Endothelial cell (in vitro differentiated cells): ENCODE data around the gene TOMM34. TPM values are rescaled to one million over a fixed set of nuclear protein-coding genes. Genes with fewer than 3 reads are reported as not detected.

Source experiments
- DNase-seq: peaks from one replicate; pipeline ENCODE4 v3.0.0; 2021; ENCODE audit warnings: low spot score
- H3K27ac Mint-ChIP-seq: one replicate; pipeline ENCODE4 v1.8.0; 2021; ENCODE audit warnings: mixed read lengths, inconsistent platforms; ENCODE audit not compliant: unreplicated experiment
- H3K27me3 Mint-ChIP-seq: one replicate; pipeline ENCODE4 v1.8.0; 2021; ENCODE audit warnings: mild to moderate bottlenecking, moderate library complexity, mixed read lengths, inconsistent platforms; ENCODE audit not compliant: unreplicated experiment
- H3K36me3 Mint-ChIP-seq: one replicate; pipeline ENCODE4 v1.8.0; 2021; ENCODE audit warnings: mild to moderate bottlenecking, low read depth, mixed read lengths, inconsistent platforms; ENCODE audit not compliant: unreplicated experiment
- H3K4me1 Mint-ChIP-seq: one replicate; pipeline ENCODE4 v1.8.0; 2021; ENCODE audit warnings: mild to moderate bottlenecking, mixed read lengths, inconsistent platforms; ENCODE audit not compliant: unreplicated experiment
- H3K4me3 Mint-ChIP-seq: one replicate; pipeline ENCODE4 v1.8.0; 2021; ENCODE audit warnings: mild to moderate bottlenecking, mixed read lengths, inconsistent platforms; ENCODE audit not compliant: unreplicated experiment
- H3K9me3 Mint-ChIP-seq: one replicate; pipeline ENCODE4 v1.8.0; 2021; ENCODE audit warnings: mixed read lengths, inconsistent platforms; ENCODE audit not compliant: unreplicated experiment
- total RNA-seq: library from RNA; stranded (reverse); fragmentation: NEBNext Ultra II Directional; extraction: Animal tissue kit (Norgen Biotek cat#: 25700); gene quantifications from one replicate; pipeline ENCODE4 v1.2.1, GENCODE V29; 2021; ENCODE audit not compliant: unreplicated experiment
- TF ChIP-seq, protein P1 (sequence below): fragments of 200-600 bp; sonication (generic); IDR thresholded peaks from one replicate; pipeline ENCODE4 v1.5.0; 2021; ENCODE audit warnings: antibody characterized with exemption; ENCODE audit not compliant: unreplicated experiment

TOMM34 gene
- total RNA-seq, 1 donor from 2014 or later = 46.2 TPM

DNA sequence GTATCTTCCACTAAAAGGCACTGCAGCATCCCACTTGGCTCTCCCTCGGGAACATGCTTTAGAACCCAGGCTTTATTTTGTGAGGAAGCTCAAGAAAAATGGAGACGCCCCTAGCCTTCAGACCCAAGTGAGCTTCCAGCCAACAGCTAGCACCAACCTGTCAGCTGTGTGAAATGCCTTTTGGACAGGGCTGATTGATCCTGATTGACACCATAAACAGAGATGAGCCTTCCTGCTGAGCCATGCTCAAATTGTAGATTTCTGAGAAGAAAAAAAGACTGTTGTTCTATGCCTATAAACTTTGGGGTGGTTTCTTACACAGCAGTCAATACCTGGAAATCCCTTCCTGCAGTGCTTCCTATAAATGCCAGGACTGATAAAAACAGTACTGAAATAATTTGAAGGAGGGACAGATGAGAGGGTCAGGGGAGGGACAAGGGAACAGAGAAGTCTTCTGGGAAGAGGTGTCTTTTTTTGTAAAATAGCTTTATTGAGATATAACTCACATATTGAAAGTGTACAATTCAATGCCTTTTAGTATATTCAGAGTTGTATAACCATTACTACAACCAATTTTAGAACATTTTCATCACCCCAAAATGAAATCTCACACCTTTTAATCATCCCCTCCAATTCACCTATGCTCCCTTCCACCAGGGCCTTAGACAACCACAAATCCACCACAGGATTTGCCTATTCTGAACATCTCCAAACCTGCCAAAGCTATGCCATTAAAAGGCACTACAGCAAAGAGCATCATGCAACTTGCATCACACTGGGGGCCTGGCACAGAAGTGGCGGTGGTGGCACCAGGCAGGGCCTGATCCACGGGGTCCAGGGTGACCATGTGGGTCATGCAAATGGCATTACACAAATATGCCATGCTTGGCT lies 3.4 kb upstream of the TOMM34 start:
- Mint-ChIP-seq H3K36me3 (peaks cover 6% of the 10 kb centered on the region), H3K27me3 (peaks cover 17% of the 10 kb centered on the region), H3K27ac (no peak overlapping the region), H3K4me3 (no peak overlapping the region), H3K9me3 (no peaks in the 10 kb centered on the region), H3K4me1 (peaks cover 53% of the 10 kb centered on the region)
- no peak for DNase-seq
- TF ChIP-seq, protein P1, sequence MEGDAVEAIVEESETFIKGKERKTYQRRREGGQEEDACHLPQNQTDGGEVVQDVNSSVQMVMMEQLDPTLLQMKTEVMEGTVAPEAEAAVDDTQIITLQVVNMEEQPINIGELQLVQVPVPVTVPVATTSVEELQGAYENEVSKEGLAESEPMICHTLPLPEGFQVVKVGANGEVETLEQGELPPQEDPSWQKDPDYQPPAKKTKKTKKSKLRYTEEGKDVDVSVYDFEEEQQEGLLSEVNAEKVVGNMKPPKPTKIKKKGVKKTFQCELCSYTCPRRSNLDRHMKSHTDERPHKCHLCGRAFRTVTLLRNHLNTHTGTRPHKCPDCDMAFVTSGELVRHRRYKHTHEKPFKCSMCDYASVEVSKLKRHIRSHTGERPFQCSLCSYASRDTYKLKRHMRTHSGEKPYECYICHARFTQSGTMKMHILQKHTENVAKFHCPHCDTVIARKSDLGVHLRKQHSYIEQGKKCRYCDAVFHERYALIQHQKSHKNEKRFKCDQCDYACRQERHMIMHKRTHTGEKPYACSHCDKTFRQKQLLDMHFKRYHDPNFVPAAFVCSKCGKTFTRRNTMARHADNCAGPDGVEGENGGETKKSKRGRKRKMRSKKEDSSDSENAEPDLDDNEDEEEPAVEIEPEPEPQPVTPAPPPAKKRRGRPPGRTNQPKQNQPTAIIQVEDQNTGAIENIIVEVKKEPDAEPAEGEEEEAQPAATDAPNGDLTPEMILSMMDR = no peak

- peaks cover 6% of the 10 kb centered on the region for H3K36me3 Mint-ChIP-seq
- H3K9me3 Mint-ChIP-seq = no peaks in the 10 kb centered on the region
- H3K27me3 Mint-ChIP-seq = peaks cover 17% of the 10 kb centered on the region
- TF ChIP-seq, protein P1 = no peak
- peaks cover 51% of the 10 kb centered on the region for H3K4me1 Mint-ChIP-seq
- no peak for DNase-seq
- no peak overlapping the region for H3K4me3 Mint-ChIP-seq
- no peak overlapping the region for H3K27ac Mint-ChIP-seq
Measured at GRCh38 chr20:44962483-44962882, 2.3 kb upstream of the TOMM34 start.

- H3K27ac Mint-ChIP-seq = no peak overlapping the region
- H3K9me3 Mint-ChIP-seq = no peaks in the 10 kb centered on the region
- TF ChIP-seq, protein P1 = no peak
- H3K27me3 Mint-ChIP-seq = peaks cover 15% of the 10 kb centered on the region
- peaks cover 4% of the 10 kb centered on the region for H3K36me3 Mint-ChIP-seq
- H3K4me1 Mint-ChIP-seq = peaks cover 45% of the 10 kb centered on the region
- no peak for DNase-seq
- no peak overlapping the region for H3K4me3 Mint-ChIP-seq
Measured at GRCh38 chr20:44961870-44962267, 1.7 kb upstream of the TOMM34 start.

DNA sequence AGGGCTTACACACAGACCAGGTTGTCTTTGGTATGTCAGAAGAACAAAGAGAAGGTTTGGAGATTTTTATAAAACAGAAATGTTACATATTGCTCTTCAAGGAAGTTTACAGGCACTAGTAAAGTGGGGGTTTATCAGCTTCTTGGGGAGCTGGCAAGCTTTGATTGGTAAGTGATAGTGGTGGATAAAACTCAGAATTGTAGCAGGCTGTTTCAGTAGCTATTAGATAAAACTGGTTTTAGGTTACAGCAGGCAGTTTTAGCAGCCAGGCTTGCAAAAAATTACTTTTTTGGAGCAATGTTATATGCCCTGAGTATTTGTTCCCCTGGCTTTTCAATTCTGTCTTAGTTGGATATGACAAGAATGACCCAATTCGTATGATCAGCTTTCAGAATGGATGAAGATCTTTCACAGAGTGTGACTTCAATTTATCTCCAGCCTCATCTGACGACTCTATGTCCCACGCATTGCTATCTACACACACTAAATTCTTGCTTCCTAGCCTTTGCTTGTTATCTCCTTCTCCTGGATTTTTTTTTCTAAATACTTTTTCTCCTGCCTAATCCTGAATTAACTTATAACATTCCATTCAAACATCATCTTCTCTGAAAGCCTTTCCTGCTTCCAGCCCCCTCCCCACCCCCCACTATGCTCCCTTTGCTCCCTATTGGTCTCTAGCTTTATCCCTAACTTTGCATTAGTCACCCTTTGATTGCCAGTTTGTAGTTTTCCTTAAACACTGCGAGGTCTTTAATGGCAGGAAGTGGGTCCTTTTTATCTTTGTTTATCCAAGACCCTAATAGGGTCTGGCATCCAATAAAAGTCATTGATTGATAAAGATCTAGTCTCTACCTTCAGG lies 1.0 kb upstream of the TOMM34 start:
- TF ChIP-seq, protein P1 = no peak
- H3K9me3 Mint-ChIP-seq = no peaks in the 10 kb centered on the region
- H3K4me1 Mint-ChIP-seq = peaks cover 40% of the 10 kb centered on the region
- no peak for DNase-seq
- peak overlapping the region; percentile 25 for H3K27ac Mint-ChIP-seq
- H3K36me3 Mint-ChIP-seq = peaks cover under 1% of the 10 kb centered on the region
- peaks cover 11% of the 10 kb centered on the region for H3K27me3 Mint-ChIP-seq
- peak overlapping the region; percentile 62 for H3K4me3 Mint-ChIP-seq
